OCI-LY3 (cell line): ENCODE data around the gene DCLK1.

Experiments used
- H2AFZ ChIP-seq: fragments of 200-600, 300-600 bp; shearing (Covaris generic); 2 replicates; pipeline ENCODE4 v1.6.0; 2014; ENCODE audit warnings: antibody characterized with exemption, low read depth, low read length
- H3K27ac ChIP-seq: fragments of 200-600, 300-600 bp; sonication (generic); 2 replicates; pipeline ENCODE4 v1.5.1; 2014; ENCODE audit warnings: mild to moderate bottlenecking, low read length, moderate library complexity, mixed read lengths
- H3K27me3 ChIP-seq: fragments of 200-600, 300-600 bp; sonication (generic); 2 replicates; pipeline ENCODE4 v1.6.1; 2014; ENCODE audit warnings: low read depth, low read length, mixed read lengths
- H3K36me3 ChIP-seq: fragments of 200-600, 300-600 bp; sonication (generic); replicated peaks from 2 replicates; pipeline ENCODE3; 2014; ENCODE audit warnings: low read depth, low read length, mixed read lengths
- H3K4me1 ChIP-seq: fragments of 300-600, 200-600 bp; sonication (generic); 2 replicates; pipeline ENCODE4 v1.6.1; 2014; ENCODE audit warnings: low read length, mixed read lengths
- H3K4me2 ChIP-seq: fragments of 200-600, 300-600 bp; sonication (generic); 2 replicates; pipeline ENCODE4 v1.6.1; 2014; ENCODE audit warnings: low read length, mixed read lengths
- H3K4me3 ChIP-seq: fragments of 300-600, 200-600 bp; sonication (generic); 2 replicates; pipeline ENCODE4 v1.5.1; 2014; ENCODE audit warnings: antibody characterized with exemption, mild to moderate bottlenecking, low read length, moderate library complexity
- H3K79me2 ChIP-seq: fragments of 300-600, 200-600 bp; shearing (Covaris generic); 2 replicates; pipeline ENCODE4 v1.6.1; 2014; ENCODE audit warnings: mild to moderate bottlenecking, low read length, mixed read lengths
- H3K9ac ChIP-seq: fragments of 300-600, 200-600 bp; shearing (Covaris generic); 2 replicates; pipeline ENCODE4 v1.6.0; 2014; ENCODE audit warnings: mild to moderate bottlenecking, low read length, moderate library complexity
- H3K9me3 ChIP-seq: fragments of 200-600, 300-600 bp; shearing (Covaris generic); 2 replicates; pipeline ENCODE4 v1.6.1; 2014; ENCODE audit warnings: low read length, mixed read lengths; ENCODE audit not compliant: insufficient read depth
- H4K20me1 ChIP-seq: fragments of 200-600, 300-600 bp; sonication (generic); 2 replicates; pipeline ENCODE4 v1.6.1; 2016; ENCODE audit warnings: low read length, mixed read lengths; ENCODE audit not compliant: insufficient read depth
- EZH2phosphoT487 ChIP-seq: fragments of 200-600 bp; shearing (Covaris generic); IDR thresholded peaks from 2 replicates; pipeline ENCODE4 v1.6.1; 2018; ENCODE audit warnings: antibody characterized with exemption, mixed run types, low read depth
- TF ChIP-seq, protein P1 (sequence below): fragments of 200-600, 300-600 bp; sonication (generic); IDR thresholded peaks from 2 replicates; pipeline ENCODE4 v1.5.1; 2014; ENCODE audit warnings: antibody characterized with exemption, low read length, low read depth

Gene DCLK1

GRCh38 chr13:36098080-36098479 lies 33.1 kb downstream of the DCLK1 start:
- H2AFZ ChIP-seq = no peak overlapping the region
- no peak overlapping the region for H3K9ac ChIP-seq
- H3K27ac ChIP-seq = no peak overlapping the region
- H3K4me3 ChIP-seq = no peak overlapping the region
- H3K27me3 ChIP-seq = no peaks in the 10 kb centered on the region
- H3K4me1 ChIP-seq = no peaks in the 10 kb centered on the region
- H4K20me1 ChIP-seq = no peaks in the 10 kb centered on the region
- H3K79me2 ChIP-seq = no peaks in the 10 kb centered on the region
- TF ChIP-seq EZH2phosphoT487 = no peak
- TF ChIP-seq, protein P1, sequence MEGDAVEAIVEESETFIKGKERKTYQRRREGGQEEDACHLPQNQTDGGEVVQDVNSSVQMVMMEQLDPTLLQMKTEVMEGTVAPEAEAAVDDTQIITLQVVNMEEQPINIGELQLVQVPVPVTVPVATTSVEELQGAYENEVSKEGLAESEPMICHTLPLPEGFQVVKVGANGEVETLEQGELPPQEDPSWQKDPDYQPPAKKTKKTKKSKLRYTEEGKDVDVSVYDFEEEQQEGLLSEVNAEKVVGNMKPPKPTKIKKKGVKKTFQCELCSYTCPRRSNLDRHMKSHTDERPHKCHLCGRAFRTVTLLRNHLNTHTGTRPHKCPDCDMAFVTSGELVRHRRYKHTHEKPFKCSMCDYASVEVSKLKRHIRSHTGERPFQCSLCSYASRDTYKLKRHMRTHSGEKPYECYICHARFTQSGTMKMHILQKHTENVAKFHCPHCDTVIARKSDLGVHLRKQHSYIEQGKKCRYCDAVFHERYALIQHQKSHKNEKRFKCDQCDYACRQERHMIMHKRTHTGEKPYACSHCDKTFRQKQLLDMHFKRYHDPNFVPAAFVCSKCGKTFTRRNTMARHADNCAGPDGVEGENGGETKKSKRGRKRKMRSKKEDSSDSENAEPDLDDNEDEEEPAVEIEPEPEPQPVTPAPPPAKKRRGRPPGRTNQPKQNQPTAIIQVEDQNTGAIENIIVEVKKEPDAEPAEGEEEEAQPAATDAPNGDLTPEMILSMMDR = no peak
- no peak overlapping the region for H3K4me2 ChIP-seq
- H3K9me3 ChIP-seq = no peaks in the 10 kb centered on the region
- H3K36me3 ChIP-seq = no peaks in the 10 kb centered on the region

DNA sequence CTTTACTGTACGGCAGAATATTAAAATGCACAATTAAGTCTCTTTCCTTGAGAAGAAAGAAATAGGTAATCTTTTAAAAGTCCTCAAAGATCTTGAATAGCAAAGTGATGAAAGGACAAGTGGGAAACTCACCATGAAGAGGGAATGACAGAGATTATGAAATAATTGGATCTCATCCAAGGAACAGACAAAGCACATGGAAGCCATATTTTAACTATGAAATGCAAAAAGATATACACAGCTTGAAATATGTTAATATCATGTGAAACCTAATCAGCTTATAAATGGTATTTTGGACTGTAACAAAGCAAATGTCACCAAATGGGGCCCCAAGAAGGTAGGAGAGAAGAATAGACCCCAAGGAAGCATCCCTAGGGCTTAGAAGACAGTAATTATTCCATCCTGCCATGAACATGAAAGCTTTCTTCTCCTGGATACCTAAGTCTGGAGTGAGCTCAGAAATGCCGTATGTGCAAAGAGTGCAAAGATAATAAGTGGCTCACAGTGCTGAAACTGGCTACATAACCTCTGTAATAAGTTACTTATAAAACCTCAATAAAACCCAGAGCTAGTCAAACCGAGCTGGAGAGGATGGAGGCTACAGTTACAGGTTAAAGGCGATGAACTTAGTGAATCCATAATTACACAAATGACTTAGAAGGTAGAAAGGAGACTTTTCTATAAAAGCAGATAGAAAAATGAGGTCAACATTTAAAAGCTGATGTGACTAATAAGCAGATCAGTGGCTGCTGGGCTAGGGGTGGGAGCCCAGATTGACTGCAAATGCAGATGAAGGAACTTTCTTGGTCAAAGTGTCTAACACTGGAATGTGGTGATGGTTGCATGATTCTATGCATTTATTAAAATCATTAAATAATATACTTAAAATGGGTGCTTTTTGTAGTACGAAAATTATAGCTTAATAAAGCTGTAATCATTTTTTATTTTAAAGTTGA lies 34.4 kb downstream of the DCLK1 start:
- Histone ChIP-seq H3K4me3 (no peak overlapping the region), H3K9ac (no peak overlapping the region), H3K27me3 (no peaks in the 10 kb centered on the region), H3K79me2 (no peaks in the 10 kb centered on the region), H3K4me2 (no peak overlapping the region), H4K20me1 (no peaks in the 10 kb centered on the region), H2AFZ (no peak overlapping the region), H3K9me3 (no peaks in the 10 kb centered on the region), H3K27ac (no peak overlapping the region), H3K4me1 (no peaks in the 10 kb centered on the region), H3K36me3 (no peaks in the 10 kb centered on the region)
- TF ChIP-seq, protein P1 = no peak
- no peak for TF ChIP-seq EZH2phosphoT487

GRCh38 chr13:36094478-36094877 lies 36.7 kb downstream of the DCLK1 start:
- H4K20me1 ChIP-seq = no peaks in the 10 kb centered on the region
- H3K36me3 ChIP-seq = no peaks in the 10 kb centered on the region
- no peaks in the 10 kb centered on the region for H3K27me3 ChIP-seq

GRCh38 chr13:36090592-36090991 lies 40.6 kb downstream of the DCLK1 start:
- H3K4me3 ChIP-seq = no peak overlapping the region
- no peaks in the 10 kb centered on the region for H3K9me3 ChIP-seq
- TF ChIP-seq EZH2phosphoT487 = no peak
- TF ChIP-seq, protein P1 = no peak
- no peaks in the 10 kb centered on the region for H4K20me1 ChIP-seq
- no peak overlapping the region for H3K9ac ChIP-seq
- no peaks in the 10 kb centered on the region for H3K4me1 ChIP-seq
- no peaks in the 10 kb centered on the region for H3K36me3 ChIP-seq
- H3K27ac ChIP-seq = no peak overlapping the region
- no peak overlapping the region for H3K4me2 ChIP-seq
- H2AFZ ChIP-seq = no peak overlapping the region
- no peaks in the 10 kb centered on the region for H3K27me3 ChIP-seq
- H3K79me2 ChIP-seq = no peaks in the 10 kb centered on the region

More at GRCh38 chr13:36094478-36094877, 36.7 kb downstream of the DCLK1 start:
- H2AFZ ChIP-seq = no peak overlapping the region
- H3K4me1 ChIP-seq = no peaks in the 10 kb centered on the region
- no peak overlapping the region for H3K27ac ChIP-seq
- H3K4me2 ChIP-seq = no peak overlapping the region
- H3K9me3 ChIP-seq = no peaks in the 10 kb centered on the region
- H3K9ac ChIP-seq = no peak overlapping the region
- TF ChIP-seq, protein P1 = no peak
- TF ChIP-seq EZH2phosphoT487 = no peak
- no peaks in the 10 kb centered on the region for H3K79me2 ChIP-seq
- H3K4me3 ChIP-seq = no peak overlapping the region
